ENCODE results near the gene WASF3. TPM values are rescaled to one million over a fixed set of nuclear protein-coding genes. Genes with fewer than 3 reads are reported as not detected.
"Not testable (repeated sequence)": the region's sequence is repeated elsewhere in the genome, so short reads cannot be mapped to it uniquely, and the experiment has no call there.

WASF3 gene
- total and polyA plus RNA-seq, 4 donors = 0.82 to 4.9 (median 2.3) TPM

- DNase-seq (ENCODE audit: low spot score) = no peak
- H3K4me1 ChIP-seq (ENCODE audit: control insufficient read depth in 4 of 4, insufficient read depth in 4 of 4, low read length in 3 of 4) = peaks cover 0 to 15% (median 1%) of the 10 kb centered on the region in 4 donors
- no peaks in the 10 kb centered on the region for H3K36me3 ChIP-seq (ENCODE audit: control insufficient read depth in 4 of 4, insufficient read depth in 3 of 4, low read depth in 1 of 4, low read length in 3 of 4)
- peaks cover 0 to 5% (median 2%) of the 10 kb centered on the region in 4 donors for H3K9me3 ChIP-seq (ENCODE audit: control insufficient read depth in 4 of 4, low read length in 3 of 4)
- 95% methylated on average over 8 of the region's 8 CpGs for WGBS
- no peak overlapping the region for H3K9ac ChIP-seq (ENCODE audit: low read depth in 1 of 2, low read length in 2 of 2)
- H3K4me3 ChIP-seq (ENCODE audit: low read depth in 1 of 3, low read length in 3 of 3) = no peak overlapping the region
- no peak for TF ChIP-seq TAF1 (conservative IDR thresholded peaks at IDR 0.05)
- TF ChIP-seq RAD21 (IDR thresholded peaks at IDR 0.05) = peak; percentile 20 to 26
- no peak for TF ChIP-seq ATF3 (IDR thresholded peaks at IDR 0.05)
- no peak overlapping the region for H3K27ac ChIP-seq (ENCODE audit: low read depth in 1 of 2, low read length in 2 of 2)
- no peaks in the 10 kb centered on the region for H3K27me3 ChIP-seq (ENCODE audit: control insufficient read depth in 4 of 4, insufficient read depth in 4 of 4, low read length in 3 of 4)
These were observed 71.2 kb downstream of the WASF3 start for GRCh38 chr13:26628706-26629105.

GRCh38 chr13:26629260-26629825, 71.9 kb downstream of the WASF3 start:
- TF ChIP-seq RAD21 (IDR thresholded peaks at IDR 0.05) (peak; percentile 8 to 14), NR2F2 (IDR thresholded peaks at IDR 0.05) (no peak), ZBTB33 (IDR thresholded peaks at IDR 0.05) (no peak), CTCF (IDR thresholded peaks at IDR 0.05; ENCODE audit: low read depth, low read length, missing input control) (no peak), FOXA2 (IDR thresholded peaks at IDR 0.05) (no peak), YY1 (IDR thresholded peaks at IDR 0.05) (no peak), HNF4A (conservative IDR thresholded peaks at IDR 0.05) (no peak)
- WGBS = 79% methylated on average over 5 of the region's 5 CpGs

GRCh38 chr13:26635634-26636033, 78.2 kb downstream of the WASF3 start:
- WGBS = 72% methylated on average over 6 of the region's 6 CpGs
- H3K4me3 ChIP-seq (ENCODE audit: low read depth in 1 of 3, low read length in 3 of 3); H3K9ac ChIP-seq (ENCODE audit: low read depth in 1 of 2, low read length in 2 of 2); DNase-seq (ENCODE audit: low spot score); H3K9me3 ChIP-seq (ENCODE audit: control insufficient read depth in 4 of 4, low read length in 3 of 4); H3K27me3 ChIP-seq (ENCODE audit: control insufficient read depth in 4 of 4, insufficient read depth in 4 of 4, low read length in 3 of 4); H3K27ac ChIP-seq (ENCODE audit: low read depth in 1 of 2, low read length in 2 of 2); H3K4me1 ChIP-seq (ENCODE audit: control insufficient read depth in 4 of 4, insufficient read depth in 4 of 4, low read length in 3 of 4); H3K36me3 ChIP-seq (ENCODE audit: control insufficient read depth in 4 of 4, insufficient read depth in 3 of 4, low read depth in 1 of 4, low read length in 3 of 4): not testable (repeated sequence)

More at GRCh38 chr13:26629260-26629825, 71.9 kb downstream of the WASF3 start:
- DNase-seq (ENCODE audit: low spot score) = no peak
- Histone ChIP-seq H3K36me3 (ENCODE audit: control insufficient read depth in 4 of 4, insufficient read depth in 3 of 4, low read depth in 1 of 4, low read length in 3 of 4) (no peaks in the 10 kb centered on the region), H3K4me1 (ENCODE audit: control insufficient read depth in 4 of 4, insufficient read depth in 4 of 4, low read length in 3 of 4) (peaks cover 0 to 14% (median 0%) of the 10 kb centered on the region in 4 donors), H3K9ac (ENCODE audit: low read depth in 1 of 2, low read length in 2 of 2) (no peak overlapping the region), H3K27me3 (ENCODE audit: control insufficient read depth in 4 of 4, insufficient read depth in 4 of 4, low read length in 3 of 4) (no peaks in the 10 kb centered on the region), H3K27ac (ENCODE audit: low read depth in 1 of 2, low read length in 2 of 2) (no peak overlapping the region), H3K9me3 (ENCODE audit: control insufficient read depth in 4 of 4, low read length in 3 of 4) (peaks cover 0 to 3% (median under 1%) of the 10 kb centered on the region in 4 donors), H3K4me3 (ENCODE audit: low read depth in 1 of 3, low read length in 3 of 3) (no peak overlapping the region)

DNA sequence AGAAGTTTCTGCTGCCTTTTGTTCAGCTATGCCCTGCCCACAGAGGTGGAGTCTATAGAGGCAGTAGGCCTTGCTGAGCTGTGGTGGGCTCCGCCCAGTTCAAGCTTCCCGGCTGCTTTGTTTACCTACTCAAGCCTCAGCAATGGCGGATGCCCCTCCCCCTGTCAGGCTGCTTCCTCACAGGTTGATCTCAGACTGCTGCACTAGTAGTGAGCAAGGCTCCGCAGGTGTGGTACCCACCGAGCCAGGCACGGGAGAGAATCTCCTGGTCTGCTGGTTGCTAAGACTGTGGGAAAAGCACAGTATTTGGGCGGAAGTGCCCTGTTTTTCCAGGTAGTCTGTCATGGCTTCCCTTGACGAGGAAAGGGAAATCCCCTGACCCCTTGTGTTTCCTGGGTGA, 78.6 kb downstream of the WASF3 start:
- H3K9me3 ChIP-seq (ENCODE audit: control insufficient read depth in 4 of 4, low read length in 3 of 4) = not testable (repeated sequence)
- WGBS = 77% methylated on average over 8 of the region's 8 CpGs

More for the DNA sequence above, 78.6 kb downstream of the WASF3 start:
- H3K27me3 ChIP-seq (ENCODE audit: control insufficient read depth in 4 of 4, insufficient read depth in 4 of 4, low read length in 3 of 4); DNase-seq (ENCODE audit: low spot score); H3K9ac ChIP-seq (ENCODE audit: low read depth in 1 of 2, low read length in 2 of 2); H3K4me1 ChIP-seq (ENCODE audit: control insufficient read depth in 4 of 4, insufficient read depth in 4 of 4, low read length in 3 of 4); H3K4me3 ChIP-seq (ENCODE audit: low read depth in 1 of 3, low read length in 3 of 3); H3K36me3 ChIP-seq (ENCODE audit: control insufficient read depth in 4 of 4, insufficient read depth in 3 of 4, low read depth in 1 of 4, low read length in 3 of 4); H3K27ac ChIP-seq (ENCODE audit: low read depth in 1 of 2, low read length in 2 of 2): not testable (repeated sequence)
